Measurements from ENCODE around the gene PDE4B.

DNA sequence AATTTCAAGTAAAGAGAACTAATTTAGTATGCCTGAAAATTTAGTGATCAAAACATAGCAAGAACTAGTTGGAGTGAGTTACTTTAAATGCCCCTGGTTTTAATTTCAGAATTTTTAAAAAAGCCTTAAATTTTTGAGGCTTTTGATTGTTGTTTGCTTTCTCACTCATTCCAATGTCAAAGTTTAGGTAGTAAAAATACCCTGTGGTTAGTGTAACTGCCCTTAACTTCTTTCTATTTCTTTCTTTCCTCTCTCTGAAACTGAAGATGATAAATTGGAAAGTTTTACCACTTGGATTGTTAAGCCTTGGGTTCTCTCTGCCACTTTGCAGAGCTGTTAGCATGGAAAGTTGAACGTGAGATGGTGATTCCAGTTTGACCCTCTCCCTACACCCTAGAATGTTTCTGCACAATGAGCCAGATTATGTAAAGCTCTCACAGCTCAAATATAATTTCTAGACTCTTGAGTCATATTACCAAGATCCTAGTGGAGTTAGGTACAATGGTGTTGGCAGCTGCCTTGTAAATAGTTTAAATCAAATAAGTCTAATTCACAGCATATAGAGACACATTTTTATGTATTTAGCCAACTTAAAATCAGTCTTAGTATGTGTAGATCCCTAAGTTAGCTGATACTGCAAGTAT lies 548.9 kb downstream of the PDE4B start:
- TF ChIP-seq TAF1 (IDR thresholded peaks at IDR 0.05; ENCODE audit: low read depth) (no peak), EZH2 (IDR thresholded peaks at IDR 0.05; ENCODE audit: borderline replicate concordance, insufficient read depth, low read length, poor library complexity, severe bottlenecking) (no peak), MXI1 (conservative IDR thresholded peaks at IDR 0.05; ENCODE audit: poor library complexity, severe bottlenecking) (no peak), CTCF (IDR thresholded peaks at IDR 0.05; ENCODE audit: poor library complexity, severe bottlenecking) (no peak), EP300 (conservative IDR thresholded peaks at IDR 0.05; ENCODE audit: poor library complexity, severe bottlenecking) (no peak)

All from neural cell (in vitro differentiated cells).